ENCODE results near the gene CFAP61. TPM values are rescaled to one million over a fixed set of nuclear protein-coding genes. Genes with fewer than 3 reads are reported as not detected.

The CFAP61 gene
- total RNA-seq = 0.17 TPM in 1 of 2 replicates, not detected in the other

DNA sequence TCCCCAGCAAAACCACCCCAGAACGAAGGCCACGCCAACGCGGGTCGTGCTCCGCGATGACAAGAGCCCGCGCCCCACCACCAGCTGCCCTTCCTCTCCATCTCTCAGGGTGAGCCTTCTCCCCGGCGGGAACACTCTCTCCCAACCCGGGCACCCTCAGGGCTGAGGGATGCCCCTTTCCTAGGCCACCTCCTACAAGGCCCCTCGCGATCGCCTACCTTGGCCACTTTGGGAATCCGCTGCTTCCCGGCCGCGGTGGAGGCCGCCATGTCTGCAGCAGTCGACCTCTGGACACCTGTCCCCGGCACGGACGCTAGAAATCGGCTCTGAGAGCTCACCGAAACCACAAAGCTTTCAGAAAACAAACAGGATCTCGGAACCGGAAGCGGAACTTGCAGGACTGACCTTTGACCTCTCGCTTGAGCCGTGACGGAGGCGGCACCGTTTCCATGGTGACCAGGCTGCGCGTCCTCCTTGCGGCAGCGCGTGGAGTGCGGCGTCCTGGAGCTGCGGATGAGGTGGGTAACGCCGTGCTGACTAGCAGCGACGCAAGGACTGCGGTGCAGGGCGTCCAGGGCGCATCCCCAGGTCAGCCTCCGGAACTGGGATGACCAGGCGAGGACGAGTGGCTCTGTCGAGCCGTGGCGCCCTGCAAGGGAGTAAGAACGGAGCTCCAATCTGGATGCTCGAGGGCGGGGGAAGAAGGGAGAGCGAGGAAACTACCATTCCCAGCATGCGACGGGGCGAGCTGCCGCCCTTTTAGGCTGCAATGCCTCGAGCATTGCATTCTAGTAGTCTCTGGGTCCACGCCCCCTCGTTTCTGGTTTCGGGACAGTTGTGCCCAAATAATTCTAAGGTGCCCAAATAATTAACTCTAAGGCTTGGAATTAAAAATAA lies at the start of gene CFAP61, which contains the start of gene CRNKL1:
Gene CFAP61, plus strand, starts transcription at position 459 of the 897 bp plus-strand sequence. CDS start 4,122 bp downstream, outside the sequence.
Gene CRNKL1, minus strand, starts transcription at position 393 of the 897 bp plus-strand sequence. Its CDS starts 124 bp downstream, at position 269.

DNA sequence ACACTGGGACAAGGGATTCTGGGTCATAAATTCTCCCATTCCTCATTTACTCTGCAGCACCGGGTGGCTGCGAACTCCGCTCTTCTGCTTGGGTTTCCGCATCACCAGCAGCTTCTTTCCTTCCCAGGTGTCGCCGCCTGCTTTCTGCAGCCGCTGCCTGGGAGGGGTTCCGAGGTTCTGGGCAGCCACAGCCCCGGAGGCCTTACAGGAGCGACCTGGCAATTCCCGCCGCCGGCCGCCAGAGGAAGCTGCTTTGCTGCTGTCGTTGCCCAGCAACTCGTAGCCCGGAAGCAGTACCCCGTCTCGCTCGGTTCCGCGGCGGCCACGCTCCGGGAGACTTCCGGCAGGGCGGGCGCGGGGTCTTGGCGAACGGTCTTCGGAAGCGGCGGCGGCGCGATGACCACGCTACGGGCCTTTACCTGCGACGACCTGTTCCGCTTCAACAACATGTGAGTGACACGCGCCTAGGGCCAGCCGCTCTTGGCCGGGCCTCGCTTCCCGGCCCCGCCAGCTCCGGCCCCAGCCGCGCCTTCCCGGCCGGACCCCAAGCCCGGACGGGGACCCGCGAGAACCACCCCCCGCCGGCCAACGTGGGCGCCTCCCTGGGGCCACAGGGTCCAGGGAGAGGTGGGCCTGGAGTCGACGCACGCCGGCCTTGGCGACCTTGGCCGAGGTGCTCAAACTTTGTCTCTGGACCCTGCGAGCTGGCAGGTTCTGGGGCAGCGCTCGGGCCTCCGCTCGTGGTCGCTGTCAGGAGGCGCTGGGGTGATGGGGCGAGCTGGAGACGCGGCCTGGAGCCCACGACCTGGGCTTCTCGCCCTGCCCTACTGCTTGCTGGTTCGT lies 35.1 kb upstream of the CFAP61 start, which contains the start of gene NAA20:
Gene NAA20, plus strand, starts transcription at position 362 of the 843 bp plus-strand sequence. Its CDS starts 35 bp downstream, at position 397.

DNA sequence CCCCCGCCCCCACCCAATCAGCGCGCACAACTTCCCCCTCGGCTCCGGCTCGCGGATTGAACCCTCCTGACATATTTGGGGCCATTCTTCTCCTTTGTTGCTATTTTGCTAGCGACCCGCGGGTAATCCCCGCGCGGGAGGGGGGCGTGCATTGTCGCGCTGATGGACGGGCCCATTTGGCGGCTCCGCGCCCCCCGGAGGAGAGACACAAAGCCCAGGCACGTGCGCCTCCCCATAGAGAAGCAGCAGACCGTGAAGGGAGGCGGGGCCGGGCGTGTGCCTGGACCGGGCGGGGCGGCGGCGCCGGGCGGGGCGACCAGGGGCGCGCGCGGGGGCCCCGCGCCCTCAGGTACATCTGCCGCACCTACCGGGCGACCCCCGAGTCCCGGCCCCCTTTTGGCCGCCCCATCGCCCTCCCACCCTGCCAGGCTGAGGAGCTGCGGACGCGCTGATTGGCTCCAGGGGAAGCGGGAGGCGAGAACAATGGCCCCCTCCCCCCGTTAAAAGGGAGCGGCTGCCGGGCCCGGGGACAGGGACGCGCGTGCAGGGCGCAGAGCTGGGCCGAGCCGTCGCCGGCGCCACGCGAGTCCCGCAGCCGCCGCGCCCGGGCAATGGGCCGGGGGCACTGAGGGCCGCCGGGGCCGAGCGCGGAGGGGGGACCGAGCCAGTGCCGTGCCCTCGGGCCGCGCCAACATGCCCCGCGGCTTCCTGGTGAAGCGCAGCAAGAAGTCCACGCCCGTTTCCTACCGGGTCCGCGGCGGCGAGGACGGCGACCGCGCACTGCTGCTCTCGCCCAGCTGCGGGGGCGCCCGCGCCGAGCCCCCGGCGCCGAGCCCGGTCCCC lies 315.5 kb downstream of the CFAP61 start, which contains the start of gene INSM1:
Gene INSM1, plus strand, starts transcription at position 530 of the 843 bp plus-strand sequence. Its CDS starts 164 bp downstream, at position 694.

Other genes with a start within 250 kb of the CFAP61 start
- gene NAA20, start 35.2 kb upstream of the CFAP61 start, total RNA-seq = 31.6 and 42.8 TPM in 2 replicates
- 31.3 and 39.7 TPM in 2 replicates for gene CRNKL1, start 66 bp upstream of the CFAP61 start, total RNA-seq

Data from smooth muscle cell of trachea (primary cell).